BJ (cell line): ENCODE measurements around the gene PA2G4. TPM values are rescaled to one million over a fixed set of nuclear protein-coding genes. Genes with fewer than 3 reads are reported as not detected.

Experiments
- CTCF ChIA-PET: fragments of 350-600 bp; formaldehyde crosslinking; extraction: SDS; loops from one replicate; lab custom pipeline; 2021; ENCODE audit warnings: antibody characterized with exemption, inconsistent platforms; lab: Yijun Ruan, JAX
- POLR2A ChIA-PET: fragments of 300-600 bp; sonication (Branson Sonifier 250); formaldehyde crosslinking; extraction: SDS; loops from one replicate; lab custom pipeline; 2021; ENCODE audit warnings: antibody characterized with exemption; lab: Charles Lee
- DNase-seq: peaks from one replicate; pipeline ENCODE4 v3.0.0-alpha.2; 2011; ENCODE audit warnings: low read depth
- H3K27me3 ChIP-seq: 2 replicates; pipeline ENCODE4 v1.6.0; 2011; ENCODE audit warnings: low read length; ENCODE audit not compliant: control insufficient read depth, insufficient read depth
- H3K36me3 ChIP-seq: 2 replicates; pipeline ENCODE4 v1.5.1; 2011; ENCODE audit warnings: low read length; ENCODE audit not compliant: control insufficient read depth, insufficient read depth
- H3K4me3 ChIP-seq: 2 replicates; pipeline ENCODE4 v1.5.1; 2011; ENCODE audit warnings: low read depth, mild to moderate bottlenecking, control low read depth, low read length
- CTCF ChIP-seq: IDR thresholded peaks from 2 replicates; pipeline ENCODE4 v1.5.1; 2011; ENCODE audit warnings: low read depth, mild to moderate bottlenecking, control low read depth, inconsistent platforms, low read length, moderate library complexity; ENCODE audit not compliant: insufficient read depth
- polyA plus RNA-seq: library from polyadenylated mRNA; depleted of rRNA; stranded (reverse); fragments of >200 nt; gene quantifications from 2 replicates; pipeline ENCODE4 v1.2.3, GENCODE V29; 2011; rRNA removed

The PA2G4 gene
- polyA plus RNA-seq, 1 experiment = 134 TPM

GRCh38 chr12:56161690-56162351 lies 57.5 kb downstream of the PA2G4 start:
- H3K4me3 ChIP-seq = no peak overlapping the region
- POLR2A ChIA-PET = no interaction called here
- no peak for TF ChIP-seq CTCF
- H3K27me3 ChIP-seq = no peaks in the 10 kb centered on the region
- CTCF ChIA-PET = interaction anchor here (1.1 to 8.7 kb wide), 6 partner anchors 11 to 96 kb away, joined by 3 to 56 read pairs (median 7); partner anchors contain the start of genes ANKRD52, MYL6B, SMARCC2 and ZC3H10
- DNase-seq = no peak
- peaks cover 30% of the 10 kb centered on the region for H3K36me3 ChIP-seq

GRCh38 chr12:56162468-56163290 lies 58.3 kb downstream of the PA2G4 start:
- DNase-seq = no peak
- Histone ChIP-seq H3K36me3 (peaks cover 31% of the 10 kb centered on the region), H3K27me3 (no peaks in the 10 kb centered on the region), H3K4me3 (no peak overlapping the region)
- TF ChIP-seq CTCF = no peak
- POLR2A ChIA-PET = interaction anchor here (0.7 to 1.0 kb wide), 5 partner anchors 17 to 59 kb away, joined by 3 to 6 read pairs (median 3); partner anchors contain the start of genes ESYT1 and RNF41
- CTCF ChIA-PET = interaction anchor here (1.2 to 8.7 kb wide), 4 partner anchors 11 to 95 kb away, joined by 5 to 56 read pairs (median 30); partner anchors contain the start of genes ANKRD52, MYL6B, SMARCC2 and ZC3H10

Other genes starting within 250 kb of the PA2G4 start
- gene PYM1, start 176.7 kb upstream of the PA2G4 start, polyA plus RNA-seq = 37.1 and 37.8 TPM in 2 replicates
- 53.0 and 56.2 TPM in 2 replicates for gene DGKA, start 173.4 kb upstream of the PA2G4 start, polyA plus RNA-seq
- 1.2 and 1.8 TPM in 2 replicates for gene PMEL, start 138.5 kb upstream of the PA2G4 start, polyA plus RNA-seq
- 56.6 and 75.2 TPM in 2 replicates for gene CDK2, start 137.7 kb upstream of the PA2G4 start, polyA plus RNA-seq
- gene RAB5B, start 130.5 kb upstream of the PA2G4 start, polyA plus RNA-seq = 117 and 130 TPM in 2 replicates
- gene SUOX, start 107.3 kb upstream of the PA2G4 start, polyA plus RNA-seq = 14.4 and 22.3 TPM in 2 replicates
- gene IKZF4, start 83.5 kb upstream of the PA2G4 start, polyA plus RNA-seq = 1.9 and 2.9 TPM in 2 replicates
- 635 and 868 TPM in 2 replicates for gene RPS26, start 62.6 kb upstream of the PA2G4 start, polyA plus RNA-seq
- 4.7 and 6.0 TPM in 2 replicates for gene ERBB3, start 24.4 kb upstream of the PA2G4 start, polyA plus RNA-seq
- 5,645 and 7,867 TPM in 2 replicates for gene RPL41, start 12.1 kb downstream of the PA2G4 start, polyA plus RNA-seq
- 1.4 and 1.6 TPM in 2 replicates for gene ZC3H10, start 13.7 kb downstream of the PA2G4 start, polyA plus RNA-seq
- 180 and 264 TPM in 2 replicates for gene ESYT1, start 23.7 kb downstream of the PA2G4 start, polyA plus RNA-seq
- gene MYL6B, start 48.0 kb downstream of the PA2G4 start, polyA plus RNA-seq = 74.1 and 75.4 TPM in 2 replicates
- 5,667 and 6,879 TPM in 2 replicates for gene MYL6, start 53.8 kb downstream of the PA2G4 start, polyA plus RNA-seq
- gene SMARCC2, start 84.9 kb downstream of the PA2G4 start, polyA plus RNA-seq = 60.7 and 72.6 TPM in 2 replicates
- 212 and 338 TPM in 2 replicates for gene RNF41, start 117.4 kb downstream of the PA2G4 start, polyA plus RNA-seq
- 47.5 and 52.0 TPM in 2 replicates for gene NABP2, start 119.8 kb downstream of the PA2G4 start, polyA plus RNA-seq
- not detected in 2 replicates for gene SLC39A5, start 125.5 kb downstream of the PA2G4 start, polyA plus RNA-seq
- 21.0 and 26.8 TPM in 2 replicates for gene ANKRD52, start 153.8 kb downstream of the PA2G4 start, polyA plus RNA-seq
- 13.7 and 14.1 TPM in 2 replicates for gene COQ10A, start 162.4 kb downstream of the PA2G4 start, polyA plus RNA-seq
- gene CS, start 195.8 kb downstream of the PA2G4 start, polyA plus RNA-seq = 117 and 150 TPM in 2 replicates
- 179 and 239 TPM in 2 replicates for gene CNPY2, start 211.4 kb downstream of the PA2G4 start, polyA plus RNA-seq
- 27.2 and 32.3 TPM in 2 replicates for gene PAN2, start 229.4 kb downstream of the PA2G4 start, polyA plus RNA-seq
- 0.12 TPM in 1 of 2 replicates, not detected in the other for gene IL23A, start 234.3 kb downstream of the PA2G4 start, polyA plus RNA-seq